Body of pancreas (tissue), 4 donors: Measurements from ENCODE around the gene ADGRG2.

Source experiments
- CTCF ChIP-seq, 7 experiments: fragments of 450-650 bp in 4 of 7; fragments of 200-600 bp in 3 of 7; sonication (generic) in 3 of 7; IDR thresholded peaks; one replicate each; pipeline ENCODE4 v1.5.1; 2016 to 2019; ENCODE audit warnings: antibody characterized with exemption in 7 of 7
- POLR2A ChIP-seq, 3 donors: fragments of 450-650 bp; IDR thresholded peaks; one replicate each; pipeline ENCODE4 v1.6.1; 2016; ENCODE audit warnings: antibody characterized with exemption in 3 of 3, mild to moderate bottlenecking in 2 of 3

GRCh38 chrX:19007868-19008267, 114.4 kb downstream of the ADGRG2 start:
- TF ChIP-seq CTCF (IDR thresholded peaks at IDR 0.05) = no peak
- TF ChIP-seq POLR2A (IDR thresholded peaks at IDR 0.05) = no peak
